ENCODE measurements around the gene NEDD4L. TPM values are rescaled to one million over a fixed set of nuclear protein-coding genes. Genes with fewer than 3 reads are reported as not detected.

NEDD4L gene
- total RNA-seq, 1 experiment from 2014 or later, result 42.9 TPM

DNA sequence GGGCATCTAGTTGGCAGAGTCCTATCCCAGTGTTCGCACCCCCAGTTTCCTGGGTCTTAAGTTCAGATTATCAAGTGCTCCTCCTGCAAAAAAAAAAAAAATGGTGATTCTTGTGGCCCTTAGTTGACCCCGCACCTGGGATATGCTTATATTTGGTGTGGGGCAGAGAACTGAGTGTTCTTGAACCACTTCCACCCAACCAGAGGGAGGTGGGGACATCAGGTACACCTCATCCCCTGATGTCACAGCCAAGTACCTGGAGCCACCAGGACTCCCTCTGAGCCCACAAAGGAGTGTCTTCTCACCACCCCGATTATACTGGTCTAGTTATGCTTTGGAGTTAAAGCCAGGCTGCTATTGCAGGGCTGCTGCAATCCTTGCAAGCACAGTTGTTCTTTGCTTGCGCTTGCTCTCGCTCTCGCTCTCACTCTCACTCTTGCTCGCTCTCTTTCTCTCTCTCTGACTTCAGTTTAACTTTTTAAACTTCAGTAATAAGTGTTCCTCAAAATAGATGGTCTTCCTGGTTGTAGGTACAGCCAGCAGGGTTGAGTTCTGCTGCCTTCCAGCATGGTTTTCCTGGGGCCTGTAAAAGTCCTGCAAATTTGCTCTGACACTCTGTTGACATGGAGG lies 265.7 kb downstream of the NEDD4L start:
- intact Hi-C loops (cut with micrococcal nuclease; ENCODE audit: unreplicated experiment), result no loop called here
- in situ Hi-C loops (cut with HindIII; ENCODE audit: low pct_unique_long_range_greater_than_20kb, low sequenced_read_pairs), result no loop called here
- ChIA-PET POLR2A (no interaction called here), CTCF (interaction anchor here (0.7 kb wide), 1 partner anchor 266 kb away, joined by 3 read pairs; the partner anchor contains the start of gene NEDD4L)
- BruUV-seq (replicated peaks), result no TSS peak
- no peaks in the 10 kb centered on the region for H3K36me3 ChIP-seq (ENCODE audit: control insufficient read depth, insufficient read depth, low read length)
- H3K9me3 ChIP-seq (ENCODE audit: control insufficient read depth, insufficient read depth, low read depth, low read length), result no peaks in the 10 kb centered on the region
- ATAC-seq, result peak; percentile 27; the same call in 1 of the 2 replicates
- H3K4me1 ChIP-seq (ENCODE audit: control insufficient read depth, insufficient read depth, low read length), result peaks cover 10% of the 10 kb centered on the region; the same call in 1 of the 2 replicates
- DNase-seq (ENCODE audit: low read depth, low spot score), result no peak
- H3K27me3 ChIP-seq (ENCODE audit: control insufficient read depth, insufficient read depth, low read length), result no peaks in the 10 kb centered on the region
- H3K27ac ChIP-seq (ENCODE audit: low read length), result no peak overlapping the region
- H3K4me3 ChIP-seq (ENCODE audit: low read depth in 2 of 2, low read length in 2 of 2), result no peak overlapping the region
- TF ChIP-seq CTCF (IDR thresholded peaks at IDR 0.05) (no peak), TCF7L2 (IDR thresholded peaks at IDR 0.05; ENCODE audit: low read depth, low read length) (no peak), SIN3A (IDR thresholded peaks at IDR 0.05; ENCODE audit: borderline replicate concordance, insufficient read depth, low read depth, low read length) (no peak), POLR2AphosphoS5 (IDR thresholded peaks at IDR 0.05; ENCODE audit: low read depth, low read length) (no peak)
- TF ChIP-seq, protein P1, sequence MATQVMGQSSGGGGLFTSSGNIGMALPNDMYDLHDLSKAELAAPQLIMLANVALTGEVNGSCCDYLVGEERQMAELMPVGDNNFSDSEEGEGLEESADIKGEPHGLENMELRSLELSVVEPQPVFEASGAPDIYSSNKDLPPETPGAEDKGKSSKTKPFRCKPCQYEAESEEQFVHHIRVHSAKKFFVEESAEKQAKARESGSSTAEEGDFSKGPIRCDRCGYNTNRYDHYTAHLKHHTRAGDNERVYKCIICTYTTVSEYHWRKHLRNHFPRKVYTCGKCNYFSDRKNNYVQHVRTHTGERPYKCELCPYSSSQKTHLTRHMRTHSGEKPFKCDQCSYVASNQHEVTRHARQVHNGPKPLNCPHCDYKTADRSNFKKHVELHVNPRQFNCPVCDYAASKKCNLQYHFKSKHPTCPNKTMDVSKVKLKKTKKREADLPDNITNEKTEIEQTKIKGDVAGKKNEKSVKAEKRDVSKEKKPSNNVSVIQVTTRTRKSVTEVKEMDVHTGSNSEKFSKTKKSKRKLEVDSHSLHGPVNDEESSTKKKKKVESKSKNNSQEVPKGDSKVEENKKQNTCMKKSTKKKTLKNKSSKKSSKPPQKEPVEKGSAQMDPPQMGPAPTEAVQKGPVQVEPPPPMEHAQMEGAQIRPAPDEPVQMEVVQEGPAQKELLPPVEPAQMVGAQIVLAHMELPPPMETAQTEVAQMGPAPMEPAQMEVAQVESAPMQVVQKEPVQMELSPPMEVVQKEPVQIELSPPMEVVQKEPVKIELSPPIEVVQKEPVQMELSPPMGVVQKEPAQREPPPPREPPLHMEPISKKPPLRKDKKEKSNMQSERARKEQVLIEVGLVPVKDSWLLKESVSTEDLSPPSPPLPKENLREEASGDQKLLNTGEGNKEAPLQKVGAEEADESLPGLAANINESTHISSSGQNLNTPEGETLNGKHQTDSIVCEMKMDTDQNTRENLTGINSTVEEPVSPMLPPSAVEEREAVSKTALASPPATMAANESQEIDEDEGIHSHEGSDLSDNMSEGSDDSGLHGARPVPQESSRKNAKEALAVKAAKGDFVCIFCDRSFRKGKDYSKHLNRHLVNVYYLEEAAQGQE (IDR thresholded peaks at IDR 0.05; ENCODE audit: insufficient read depth in 1 of 2, low read depth in 2 of 2, low read length in 1 of 2), result no peak

GRCh38 chr18:58310517-58310916 lies 266.5 kb downstream of the NEDD4L start:
- H3K4me1 ChIP-seq (ENCODE audit: control insufficient read depth, insufficient read depth, low read length), result peaks cover 16% of the 10 kb centered on the region
- TF ChIP-seq CTCF (IDR thresholded peaks at IDR 0.05) (no peak), SIN3A (IDR thresholded peaks at IDR 0.05; ENCODE audit: borderline replicate concordance, insufficient read depth, low read depth, low read length) (no peak), TCF7L2 (IDR thresholded peaks at IDR 0.05; ENCODE audit: low read depth, low read length) (no peak), POLR2AphosphoS5 (IDR thresholded peaks at IDR 0.05; ENCODE audit: low read depth, low read length) (no peak)
- TF ChIP-seq, protein P1 (IDR thresholded peaks at IDR 0.05; ENCODE audit: insufficient read depth in 1 of 2, low read depth in 2 of 2, low read length in 1 of 2), result no peak
- no peaks in the 10 kb centered on the region for H3K9me3 ChIP-seq (ENCODE audit: control insufficient read depth, insufficient read depth, low read depth, low read length)
- H3K27me3 ChIP-seq (ENCODE audit: control insufficient read depth, insufficient read depth, low read length), result no peaks in the 10 kb centered on the region
- ATAC-seq (no peak), DNase-seq (ENCODE audit: low read depth, low spot score) (no peak)
- ChIA-PET CTCF (no interaction called here), POLR2A (interaction anchor here (0.6 kb wide), 1 partner anchor 422 kb away, joined by 3 read pairs; no protein-coding TSS in a partner anchor)
- in situ Hi-C loops (cut with HindIII; ENCODE audit: low pct_unique_long_range_greater_than_20kb, low sequenced_read_pairs), result no loop called here
- BruUV-seq (replicated peaks), result no TSS peak
- intact Hi-C loops (cut with micrococcal nuclease; ENCODE audit: unreplicated experiment), result no loop called here
- H3K27ac ChIP-seq (ENCODE audit: low read length), result no peak overlapping the region
- H3K36me3 ChIP-seq (ENCODE audit: control insufficient read depth, insufficient read depth, low read length), result no peaks in the 10 kb centered on the region
- no peak overlapping the region for H3K4me3 ChIP-seq (ENCODE audit: low read depth in 2 of 2, low read length in 2 of 2)
